ENCODE measurements around the gene ERC2. TPM values are rescaled to one million over a fixed set of nuclear protein-coding genes. Genes with fewer than 3 reads are reported as not detected.

Gene ERC2
- total and polyA plus RNA-seq, 12 donors: 0.22 to 4.2 (median 1.7) TPM

GRCh38 chr3:55859305-55859704 lies 609.0 kb downstream of the ERC2 start:
- H3K36me3 ChIP-seq: no peaks in the 10 kb centered on the region
- peaks cover 0 to 16% (median 0%) of the 10 kb centered on the region in 7 donors for H3K27me3 ChIP-seq
- 78 to 87% methylated on average over 2 of the region's 2 CpGs for WGBS, 2 donors
- no peak for ATAC-seq
- intact Hi-C loops (cut with DNase I): no loop called here
- H3K4me3 ChIP-seq: no peak overlapping the region
- no peak for TF ChIP-seq CTCF (IDR thresholded peaks at IDR 0.05)
- H3K4me1 ChIP-seq: peaks cover 0 to 7% (median 0%) of the 10 kb centered on the region in 9 donors
- H3K9me3 ChIP-seq: no peaks in the 10 kb centered on the region
- H3K27ac ChIP-seq: no peak overlapping the region
- no peak for DNase-seq

GRCh38 chr3:55858727-55859126 lies 609.5 kb downstream of the ERC2 start:
- intact Hi-C loops (cut with DNase I): no loop called here
- ATAC-seq (no peak), DNase-seq (no peak)
- Histone ChIP-seq H3K4me1 (peaks cover 0 to 7% (median 0%) of the 10 kb centered on the region in 9 donors), H3K27me3 (peaks cover 0 to 14% (median 0%) of the 10 kb centered on the region in 7 donors), H3K9me3 (no peaks in the 10 kb centered on the region), H3K27ac (no peak overlapping the region), H3K36me3 (no peaks in the 10 kb centered on the region), H3K4me3 (no peak overlapping the region)
- TF ChIP-seq CTCF (IDR thresholded peaks at IDR 0.05): no peak
- WGBS, 2 donors: 87% methylated on average over 4 of the region's 4 CpGs

GRCh38 chr3:55858302-55858701 lies 610.0 kb downstream of the ERC2 start:
- intact Hi-C loops (cut with DNase I): no loop called here
- ATAC-seq: no peak
- Histone ChIP-seq H3K27ac (no peak overlapping the region), H3K9me3 (no peaks in the 10 kb centered on the region), H3K36me3 (no peaks in the 10 kb centered on the region), H3K4me3 (no peak overlapping the region), H3K4me1 (peaks cover 0 to 7% (median 0%) of the 10 kb centered on the region in 9 donors), H3K27me3 (peaks cover 0 to 17% (median 0%) of the 10 kb centered on the region in 7 donors)
- DNase-seq: no peak
- TF ChIP-seq CTCF (IDR thresholded peaks at IDR 0.05): no peak
- WGBS, 2 donors: 15 to 24% methylated on average over 1 of the region's 1 CpG

- no peak for TF ChIP-seq CTCF (IDR thresholded peaks at IDR 0.05)
- Histone ChIP-seq H3K36me3 (no peaks in the 10 kb centered on the region), H3K9me3 (no peaks in the 10 kb centered on the region), H3K4me1 (peaks cover 0 to under 1% (median 0%) of the 10 kb centered on the region in 9 donors), H3K27ac (no peak overlapping the region), H3K4me3 (no peak overlapping the region), H3K27me3 (peaks cover 0 to 23% (median 0%) of the 10 kb centered on the region in 7 donors)
- ATAC-seq: no peak
- intact Hi-C loops (cut with DNase I): no loop called here
- 75 to 78% methylated on average over 2 of the region's 2 CpGs for WGBS, 2 donors
- no peak for DNase-seq
These were observed 610.6 kb downstream of the ERC2 start for GRCh38 chr3:55857633-55858032.

Measured in heart right ventricle (tissue), 16 donors.